Upper lobe of left lung (tissue), 6 donors: ENCODE results near the gene WDR37. TPM values are rescaled to one million over a fixed set of nuclear protein-coding genes. Genes with fewer than 3 reads are reported as not detected.

Experiments
- ATAC-seq, 2 donors: fragments of 200-7000 bp; cut with Tn5 transposase; one replicate each; pipeline ENCODE4 v1.9.1; 2022; ENCODE audit warnings: mild to moderate bottlenecking in 2 of 2, moderate library complexity in 2 of 2; ENCODE audit not compliant: low FRiP score in 2 of 2
- DNase-seq, 2 donors: peaks; one replicate each; pipeline ENCODE4 v3.0.0-alpha.2; 2019 to 2020
- H3K27ac ChIP-seq, 4 donors: fragments of 200-600 bp; sonication (generic); one replicate each; pipeline ENCODE4 v1.5.1; 2016 to 2019
- H3K27me3 ChIP-seq, 4 donors: fragments of 200-600 bp; sonication (generic); one replicate each; pipeline ENCODE4 v1.5.1; 2017 to 2019
- H3K36me3 ChIP-seq, 4 donors: fragments of 200-600 bp; sonication (generic); one replicate each; pipeline ENCODE4 v1.5.1; 2016 to 2019
- H3K4me1 ChIP-seq, 4 donors: fragments of 200-600 bp; sonication (generic); one replicate each; pipeline ENCODE4 v1.5.1; 2018 to 2019
- H3K4me3 ChIP-seq, 4 donors: fragments of 200-600 bp; sonication (generic); one replicate each; pipeline ENCODE4 v1.5.1; 2017 to 2019; ENCODE audit warnings: mild to moderate bottlenecking in 2 of 4, moderate library complexity in 1 of 4
- H3K9me3 ChIP-seq, 4 donors: fragments of 200-600 bp; sonication (generic); one replicate each; pipeline ENCODE4 v1.5.1; 2018 to 2019
- EP300 ChIP-seq, 4 donors: sonication (generic); formaldehyde crosslinking; IDR thresholded peaks; one replicate each; pipeline ENCODE4 v1.5.1; 2017; ENCODE audit warnings: antibody characterized with exemption in 4 of 4, control low read depth in 2 of 4
- POLR2A ChIP-seq, 4 donors: fragments of 450-650 bp; IDR thresholded peaks; one replicate each; pipeline ENCODE4 v1.5.1; 2016 to 2017; ENCODE audit warnings: antibody characterized with exemption in 4 of 4, mild to moderate bottlenecking in 2 of 4
- POLR2AphosphoS5 ChIP-seq, 2 donors: sonication (generic); formaldehyde crosslinking; IDR thresholded peaks; one replicate each; pipeline ENCODE4 v1.5.1; 2017; ENCODE audit warnings: antibody characterized with exemption in 2 of 2
- WGBS, 2 donors: methylation state at CpG; one replicate each; pipeline ENCODE4 v1.1.5; 2017 to 2018; 5-methylcytosine and 5-hydroxymethylcytosine counted together
- total RNA-seq, 6 donors: library from RNA; depleted of rRNA in 4 of 6; stranded (reverse); fragments of >200 nt in 4 of 6; gene quantifications; one replicate each; pipeline versions ENCODE4 v1.1.0 to v1.2.1, GENCODE V29; 2016 to 2021
- TF ChIP-seq, protein P1 (sequence below), 6 experiments: fragments of 450-650 bp in 4 of 6; fragments of 200-600 bp in 2 of 6; sonication (generic) in 2 of 6; IDR thresholded peaks; one replicate each; pipeline ENCODE4 v1.5.1; 2016 to 2019; ENCODE audit warnings: antibody characterized with exemption in 6 of 6
- donor health status: DM: no; HTN: no; CAD: no; lungs with moderate emphysema.
- donor health status: DM: no; HTN: yes; CAD: no; lungs with severe emphysema.

WDR37 gene
- total RNA-seq, 6 donors from 2014 or later: 18.1 to 31.4 (median 19.9) TPM

- 69% methylated on average over 4 to 5 of the region's 5 CpGs for WGBS, 2 donors
- Histone ChIP-seq H3K36me3 (no peaks in the 10 kb centered on the region), H3K4me1 (no peaks in the 10 kb centered on the region), H3K4me3 (no peak overlapping the region), H3K9me3 (no peaks in the 10 kb centered on the region), H3K27ac (no peak overlapping the region), H3K27me3 (no peaks in the 10 kb centered on the region)
- ATAC-seq (peak; percentile 20 to 28), DNase-seq (no peak)
- no peak for TF ChIP-seq EP300 (IDR thresholded peaks at IDR 0.05)
- no peak for TF ChIP-seq POLR2AphosphoS5 (IDR thresholded peaks at IDR 0.05)
- no peak for TF ChIP-seq POLR2A (IDR thresholded peaks at IDR 0.05)
- TF ChIP-seq, protein P1, sequence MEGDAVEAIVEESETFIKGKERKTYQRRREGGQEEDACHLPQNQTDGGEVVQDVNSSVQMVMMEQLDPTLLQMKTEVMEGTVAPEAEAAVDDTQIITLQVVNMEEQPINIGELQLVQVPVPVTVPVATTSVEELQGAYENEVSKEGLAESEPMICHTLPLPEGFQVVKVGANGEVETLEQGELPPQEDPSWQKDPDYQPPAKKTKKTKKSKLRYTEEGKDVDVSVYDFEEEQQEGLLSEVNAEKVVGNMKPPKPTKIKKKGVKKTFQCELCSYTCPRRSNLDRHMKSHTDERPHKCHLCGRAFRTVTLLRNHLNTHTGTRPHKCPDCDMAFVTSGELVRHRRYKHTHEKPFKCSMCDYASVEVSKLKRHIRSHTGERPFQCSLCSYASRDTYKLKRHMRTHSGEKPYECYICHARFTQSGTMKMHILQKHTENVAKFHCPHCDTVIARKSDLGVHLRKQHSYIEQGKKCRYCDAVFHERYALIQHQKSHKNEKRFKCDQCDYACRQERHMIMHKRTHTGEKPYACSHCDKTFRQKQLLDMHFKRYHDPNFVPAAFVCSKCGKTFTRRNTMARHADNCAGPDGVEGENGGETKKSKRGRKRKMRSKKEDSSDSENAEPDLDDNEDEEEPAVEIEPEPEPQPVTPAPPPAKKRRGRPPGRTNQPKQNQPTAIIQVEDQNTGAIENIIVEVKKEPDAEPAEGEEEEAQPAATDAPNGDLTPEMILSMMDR (IDR thresholded peaks at IDR 0.05): no peak
These were observed 117.8 kb downstream of the WDR37 start for GRCh38 chr10:1174022-1174421.

- 89% methylated on average over 23 of the region's 23 CpGs for WGBS, 2 donors
- no peaks in the 10 kb centered on the region for H3K36me3 ChIP-seq
- H3K9me3 ChIP-seq: no peaks in the 10 kb centered on the region
- TF ChIP-seq EP300 (IDR thresholded peaks at IDR 0.05) (no peak), POLR2AphosphoS5 (IDR thresholded peaks at IDR 0.05) (no peak), POLR2A (IDR thresholded peaks at IDR 0.05) (no peak)
- TF ChIP-seq, protein P1 (IDR thresholded peaks at IDR 0.05): no peak
- H3K27me3 ChIP-seq: no peaks in the 10 kb centered on the region
- no peaks in the 10 kb centered on the region for H3K4me1 ChIP-seq
- no peak overlapping the region for H3K27ac ChIP-seq
- ATAC-seq (no peak), DNase-seq (peak; percentile 13 to 47)
- H3K4me3 ChIP-seq: no peak overlapping the region
These were observed 119.9 kb downstream of the WDR37 start for GRCh38 chr10:1175956-1176565.

GRCh38 chr10:1177936-1178335 lies 121.8 kb downstream of the WDR37 start:
- Histone ChIP-seq H3K36me3 (no peaks in the 10 kb centered on the region), H3K9me3 (no peaks in the 10 kb centered on the region), H3K27me3 (no peaks in the 10 kb centered on the region), H3K4me1 (no peaks in the 10 kb centered on the region), H3K27ac (no peak overlapping the region), H3K4me3 (no peak overlapping the region)
- DNase-seq (peak in 1 of 2 donors; percentile 9), ATAC-seq (no peak)
- TF ChIP-seq POLR2A (IDR thresholded peaks at IDR 0.05) (no peak), EP300 (IDR thresholded peaks at IDR 0.05) (no peak), POLR2AphosphoS5 (IDR thresholded peaks at IDR 0.05) (no peak)
- TF ChIP-seq, protein P1 (IDR thresholded peaks at IDR 0.05): no peak
- WGBS, 2 donors: 85 to 90% methylated on average over 9 of the region's 9 CpGs

- WGBS, 2 donors: 88 to 93% methylated on average over 13 to 16 of the region's 16 CpGs
- H3K4me3 ChIP-seq: no peak overlapping the region
- no peaks in the 10 kb centered on the region for H3K27me3 ChIP-seq
- no peak for TF ChIP-seq POLR2A (IDR thresholded peaks at IDR 0.05)
- TF ChIP-seq, protein P1 (IDR thresholded peaks at IDR 0.05): no peak
- TF ChIP-seq POLR2AphosphoS5 (IDR thresholded peaks at IDR 0.05): no peak
- TF ChIP-seq EP300 (IDR thresholded peaks at IDR 0.05): no peak
- H3K4me1 ChIP-seq: no peaks in the 10 kb centered on the region
- DNase-seq (peak; percentile 9 to 35), ATAC-seq (no peak)
- H3K36me3 ChIP-seq: no peaks in the 10 kb centered on the region
- no peak overlapping the region for H3K27ac ChIP-seq
- H3K9me3 ChIP-seq: no peaks in the 10 kb centered on the region
These were observed 122.3 kb downstream of the WDR37 start for GRCh38 chr10:1178506-1178905.
